Liver (tissue), 9 donors: ENCODE results near the gene NDUFB7. TPM values are rescaled to one million over a fixed set of nuclear protein-coding genes. Genes with fewer than 3 reads are reported as not detected.

Experiments used
- DNase-seq: peaks from one replicate; pipeline ENCODE4 v3.0.0-alpha.2; 2017; ENCODE audit warnings: low spot score
- H3K27ac ChIP-seq, 2 donors: one replicate each; pipeline ENCODE4 v1.7.0; 2013; ENCODE audit warnings: inconsistent platforms in 2 of 2, low read length in 2 of 2, control low read depth in 1 of 2, low read depth in 1 of 2, mild to moderate bottlenecking in 1 of 2
- H3K27me3 ChIP-seq, 4 donors: one replicate each; pipeline versions ENCODE4 v1.6.1 to v1.7.0; 2013; ENCODE audit warnings: low read length in 3 of 4, inconsistent platforms in 1 of 4, mild to moderate bottlenecking in 1 of 4, moderate library complexity in 1 of 4; ENCODE audit not compliant: control insufficient read depth in 4 of 4, insufficient read depth in 4 of 4
- H3K36me3 ChIP-seq, 4 donors: one replicate each; pipeline versions ENCODE4 v1.6.1 to v1.7.0; 2013; ENCODE audit warnings: low read length in 3 of 4, mild to moderate bottlenecking in 3 of 4, low read depth in 1 of 4, moderate library complexity in 1 of 4; ENCODE audit not compliant: control insufficient read depth in 4 of 4, insufficient read depth in 3 of 4
- H3K4me1 ChIP-seq, 4 donors: one replicate each; pipeline versions ENCODE4 v1.6.1 to v1.7.0; 2013; ENCODE audit warnings: low read length in 3 of 4, mild to moderate bottlenecking in 3 of 4, moderate library complexity in 1 of 4; ENCODE audit not compliant: control insufficient read depth in 4 of 4, insufficient read depth in 4 of 4
- H3K4me3 ChIP-seq, 3 donors: one replicate each; pipeline versions ENCODE4 v1.6.1 to v1.7.0; 2013; ENCODE audit warnings: low read length in 3 of 3, control low read depth in 1 of 3, low read depth in 1 of 3, mild to moderate bottlenecking in 1 of 3
- H3K9ac ChIP-seq, 2 donors: one replicate each; pipeline ENCODE4 v1.7.0; 2013; ENCODE audit warnings: low read length in 2 of 2, mild to moderate bottlenecking in 2 of 2, moderate library complexity in 2 of 2, control low read depth in 1 of 2, low read depth in 1 of 2
- H3K9me3 ChIP-seq, 4 donors: one replicate each; pipeline versions ENCODE4 v1.6.1 to v1.7.0; 2013; ENCODE audit warnings: low read length in 3 of 4; ENCODE audit not compliant: control insufficient read depth in 4 of 4
- EGR1 ChIP-seq, 2 donors: IDR thresholded peaks; 2 replicates each; pipeline ENCODE4 v1.6.1; 2016 to 2018; ENCODE audit warnings: antibody characterized with exemption in 2 of 2, low read depth in 2 of 2
- FOXA1 ChIP-seq: IDR thresholded peaks from 2 replicates; pipeline ENCODE4 v1.6.1; 2016; ENCODE audit warnings: antibody characterized with exemption
- FOXA2 ChIP-seq: IDR thresholded peaks from 2 replicates; pipeline ENCODE4 v1.6.1; 2016; ENCODE audit warnings: antibody characterized with exemption
- GABPA ChIP-seq, 2 donors: IDR thresholded peaks in 1 of 2; conservative IDR thresholded peaks in 1 of 2; 2 replicates each; pipeline ENCODE4 v1.6.1; 2016; ENCODE audit warnings: antibody characterized with exemption in 2 of 2, mild to moderate bottlenecking in 1 of 2, moderate library complexity in 1 of 2
- HNF4A ChIP-seq, 2 donors: conservative IDR thresholded peaks; 2 replicates each; pipeline ENCODE4 v1.6.1; 2016; ENCODE audit warnings: antibody characterized with exemption in 2 of 2, mild to moderate bottlenecking in 2 of 2
- HNF4G ChIP-seq: IDR thresholded peaks from 2 replicates; pipeline ENCODE4 v1.6.1; 2016; ENCODE audit warnings: antibody characterized with exemption
- JUND ChIP-seq, 2 donors: IDR thresholded peaks; 2 replicates each; pipeline ENCODE4 v1.6.1; 2016; ENCODE audit warnings: antibody characterized with exemption in 2 of 2
- NR2F2 ChIP-seq: IDR thresholded peaks from 2 replicates; pipeline ENCODE4 v1.6.1; 2016; ENCODE audit warnings: antibody characterized with exemption
- RAD21 ChIP-seq, 2 donors: IDR thresholded peaks; 2 replicates each; pipeline ENCODE4 v1.6.1; 2016; ENCODE audit warnings: antibody characterized with exemption in 2 of 2, mild to moderate bottlenecking in 2 of 2
- RXRA ChIP-seq, 2 donors: IDR thresholded peaks; 2 replicates each; pipeline ENCODE4 v1.6.1; 2017 to 2018; ENCODE audit warnings: antibody characterized with exemption in 2 of 2, mild to moderate bottlenecking in 1 of 2
- SP1 ChIP-seq: IDR thresholded peaks from 2 replicates; pipeline ENCODE4 v1.6.1; 2018; ENCODE audit warnings: antibody characterized with exemption, mild to moderate bottlenecking
- TAF1 ChIP-seq: conservative IDR thresholded peaks from 2 replicates; pipeline ENCODE4 v1.6.1; 2016; ENCODE audit warnings: antibody characterized with exemption, mild to moderate bottlenecking
- YY1 ChIP-seq: IDR thresholded peaks from 2 replicates; pipeline ENCODE4 v1.6.1; 2016; ENCODE audit warnings: antibody characterized with exemption, mild to moderate bottlenecking
- WGBS: extraction: QIAGEN DNeasy Blood & Tissue Kit; methylation state at CpG from one replicate; pipeline ENCODE4 v1.1.7; 2013; 5-methylcytosine and 5-hydroxymethylcytosine counted together
- polyA plus RNA-seq, 2 donors: library from polyadenylated mRNA; stranded (reverse) in 1 of 2; unstranded in 1 of 2; fragments of 200-250 nt in 1 of 2; fragments of >200 nt in 1 of 2; fragmentation: Nextera tagmentation in 1 of 2; extraction: Ambion mirVana in 1 of 2; gene quantifications; one replicate each; pipeline versions ENCODE4 v1.2.1 to v1.2.3, GENCODE V29; 2013 to 2015
- total RNA-seq, 2 donors: library from RNA; depleted of rRNA; stranded (reverse); fragments of >200 nt; gene quantifications; one replicate each; pipeline ENCODE4 v1.2.3, GENCODE V29; 2014
- TF ChIP-seq, protein P1 (sequence below): IDR thresholded peaks from 2 replicates; pipeline ENCODE4 v1.6.1; 2016; ENCODE audit warnings: antibody characterized with exemption
- TF ChIP-seq, protein P2 (sequence below): IDR thresholded peaks from 2 replicates; pipeline ENCODE4 v1.6.1; 2016; ENCODE audit warnings: antibody characterized with exemption, mild to moderate bottlenecking
- TF ChIP-seq, protein P3 (sequence below): IDR thresholded peaks from 2 replicates; pipeline ENCODE4 v1.6.1; 2016; ENCODE audit warnings: antibody characterized with exemption
- TF ChIP-seq, protein P4 (sequence below): fragments of 150-350 bp; IDR thresholded peaks from 2 replicates; pipeline ENCODE4 v1.5.1; 2017; ENCODE audit warnings: improper control_type of control experiment, low read depth, low read length; ENCODE audit not compliant: missing input control
- TF ChIP-seq, protein P5 (sequence below): IDR thresholded peaks from 2 replicates; pipeline ENCODE4 v1.6.1; 2016; ENCODE audit warnings: antibody characterized with exemption
- donor health status: healthy.
- donor health status: healthy.
- donor health status: healthy.
- donor health status: healthy.
- donor health status: healthy.

Gene NDUFB7
- total and polyA plus RNA-seq, 4 donors = 110 to 293 (median 252) TPM

DNA sequence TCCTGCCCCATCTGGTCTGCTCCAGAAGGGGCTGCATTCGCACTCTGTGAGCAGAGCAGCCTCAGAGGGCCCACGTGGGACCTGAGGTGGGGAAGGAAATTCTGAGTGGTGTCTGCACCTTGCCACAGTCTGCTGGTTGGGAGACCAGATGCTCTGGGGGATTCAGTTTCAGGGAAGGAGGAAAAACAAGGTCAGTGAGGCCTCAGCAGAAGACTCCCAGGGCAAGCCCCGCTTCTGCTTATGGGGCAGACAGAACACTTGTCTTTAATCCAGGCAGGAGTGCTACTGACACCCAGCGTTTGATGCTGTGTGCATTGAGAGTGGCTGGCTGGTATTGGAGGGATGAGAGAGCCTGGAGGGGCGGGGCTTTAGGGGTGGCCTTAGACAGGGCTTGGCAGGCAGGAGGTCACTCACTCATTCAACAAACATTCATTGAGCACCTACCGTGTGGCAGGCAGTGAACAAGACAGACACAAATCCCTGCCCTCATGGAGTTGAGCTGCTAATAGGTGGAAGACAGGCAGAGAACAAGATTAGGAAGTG is 6.1 kb upstream of the NDUFB7 start:
- no peaks in the 10 kb centered on the region for H3K4me1 ChIP-seq
- H3K4me3 ChIP-seq = no peak overlapping the region
- no peak for DNase-seq
- H3K9me3 ChIP-seq = no peaks in the 10 kb centered on the region
- no peaks in the 10 kb centered on the region for H3K27me3 ChIP-seq
- WGBS = 58% methylated on average over 6 of the region's 6 CpGs
- H3K27ac ChIP-seq = no peak overlapping the region
- H3K36me3 ChIP-seq = no peaks in the 10 kb centered on the region
- H3K9ac ChIP-seq = no peak overlapping the region
- TF ChIP-seq FOXA1 = no peak
- no peak for TF ChIP-seq JUND (IDR thresholded peaks at IDR 0.05)
- TF ChIP-seq HNF4A (conservative IDR thresholded peaks at IDR 0.05) = no peak
- TF ChIP-seq, protein P1, sequence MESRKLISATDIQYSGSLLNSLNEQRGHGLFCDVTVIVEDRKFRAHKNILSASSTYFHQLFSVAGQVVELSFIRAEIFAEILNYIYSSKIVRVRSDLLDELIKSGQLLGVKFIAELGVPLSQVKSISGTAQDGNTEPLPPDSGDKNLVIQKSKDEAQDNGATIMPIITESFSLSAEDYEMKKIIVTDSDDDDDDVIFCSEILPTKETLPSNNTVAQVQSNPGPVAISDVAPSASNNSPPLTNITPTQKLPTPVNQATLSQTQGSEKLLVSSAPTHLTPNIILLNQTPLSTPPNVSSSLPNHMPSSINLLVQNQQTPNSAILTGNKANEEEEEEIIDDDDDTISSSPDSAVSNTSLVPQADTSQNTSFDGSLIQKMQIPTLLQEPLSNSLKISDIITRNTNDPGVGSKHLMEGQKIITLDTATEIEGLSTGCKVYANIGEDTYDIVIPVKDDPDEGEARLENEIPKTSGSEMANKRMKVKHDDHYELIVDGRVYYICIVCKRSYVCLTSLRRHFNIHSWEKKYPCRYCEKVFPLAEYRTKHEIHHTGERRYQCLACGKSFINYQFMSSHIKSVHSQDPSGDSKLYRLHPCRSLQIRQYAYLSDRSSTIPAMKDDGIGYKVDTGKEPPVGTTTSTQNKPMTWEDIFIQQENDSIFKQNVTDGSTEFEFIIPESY = no peak
- TF ChIP-seq RAD21 (IDR thresholded peaks at IDR 0.05) = no peak
- TF ChIP-seq, protein P2, sequence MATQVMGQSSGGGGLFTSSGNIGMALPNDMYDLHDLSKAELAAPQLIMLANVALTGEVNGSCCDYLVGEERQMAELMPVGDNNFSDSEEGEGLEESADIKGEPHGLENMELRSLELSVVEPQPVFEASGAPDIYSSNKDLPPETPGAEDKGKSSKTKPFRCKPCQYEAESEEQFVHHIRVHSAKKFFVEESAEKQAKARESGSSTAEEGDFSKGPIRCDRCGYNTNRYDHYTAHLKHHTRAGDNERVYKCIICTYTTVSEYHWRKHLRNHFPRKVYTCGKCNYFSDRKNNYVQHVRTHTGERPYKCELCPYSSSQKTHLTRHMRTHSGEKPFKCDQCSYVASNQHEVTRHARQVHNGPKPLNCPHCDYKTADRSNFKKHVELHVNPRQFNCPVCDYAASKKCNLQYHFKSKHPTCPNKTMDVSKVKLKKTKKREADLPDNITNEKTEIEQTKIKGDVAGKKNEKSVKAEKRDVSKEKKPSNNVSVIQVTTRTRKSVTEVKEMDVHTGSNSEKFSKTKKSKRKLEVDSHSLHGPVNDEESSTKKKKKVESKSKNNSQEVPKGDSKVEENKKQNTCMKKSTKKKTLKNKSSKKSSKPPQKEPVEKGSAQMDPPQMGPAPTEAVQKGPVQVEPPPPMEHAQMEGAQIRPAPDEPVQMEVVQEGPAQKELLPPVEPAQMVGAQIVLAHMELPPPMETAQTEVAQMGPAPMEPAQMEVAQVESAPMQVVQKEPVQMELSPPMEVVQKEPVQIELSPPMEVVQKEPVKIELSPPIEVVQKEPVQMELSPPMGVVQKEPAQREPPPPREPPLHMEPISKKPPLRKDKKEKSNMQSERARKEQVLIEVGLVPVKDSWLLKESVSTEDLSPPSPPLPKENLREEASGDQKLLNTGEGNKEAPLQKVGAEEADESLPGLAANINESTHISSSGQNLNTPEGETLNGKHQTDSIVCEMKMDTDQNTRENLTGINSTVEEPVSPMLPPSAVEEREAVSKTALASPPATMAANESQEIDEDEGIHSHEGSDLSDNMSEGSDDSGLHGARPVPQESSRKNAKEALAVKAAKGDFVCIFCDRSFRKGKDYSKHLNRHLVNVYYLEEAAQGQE = no peak
- no peak for TF ChIP-seq RXRA (IDR thresholded peaks at IDR 0.05)
- TF ChIP-seq NR2F2 = no peak
- TF ChIP-seq HNF4G = no peak
- TF ChIP-seq, protein P3, sequence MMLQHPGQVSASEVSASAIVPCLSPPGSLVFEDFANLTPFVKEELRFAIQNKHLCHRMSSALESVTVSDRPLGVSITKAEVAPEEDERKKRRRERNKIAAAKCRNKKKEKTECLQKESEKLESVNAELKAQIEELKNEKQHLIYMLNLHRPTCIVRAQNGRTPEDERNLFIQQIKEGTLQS = no peak
- TF ChIP-seq GABPA (IDR thresholded peaks at IDR 0.05 in 1 of 2, conservative IDR thresholded peaks at IDR 0.05 in 1 of 2) = no peak
- TF ChIP-seq, protein P4, sequence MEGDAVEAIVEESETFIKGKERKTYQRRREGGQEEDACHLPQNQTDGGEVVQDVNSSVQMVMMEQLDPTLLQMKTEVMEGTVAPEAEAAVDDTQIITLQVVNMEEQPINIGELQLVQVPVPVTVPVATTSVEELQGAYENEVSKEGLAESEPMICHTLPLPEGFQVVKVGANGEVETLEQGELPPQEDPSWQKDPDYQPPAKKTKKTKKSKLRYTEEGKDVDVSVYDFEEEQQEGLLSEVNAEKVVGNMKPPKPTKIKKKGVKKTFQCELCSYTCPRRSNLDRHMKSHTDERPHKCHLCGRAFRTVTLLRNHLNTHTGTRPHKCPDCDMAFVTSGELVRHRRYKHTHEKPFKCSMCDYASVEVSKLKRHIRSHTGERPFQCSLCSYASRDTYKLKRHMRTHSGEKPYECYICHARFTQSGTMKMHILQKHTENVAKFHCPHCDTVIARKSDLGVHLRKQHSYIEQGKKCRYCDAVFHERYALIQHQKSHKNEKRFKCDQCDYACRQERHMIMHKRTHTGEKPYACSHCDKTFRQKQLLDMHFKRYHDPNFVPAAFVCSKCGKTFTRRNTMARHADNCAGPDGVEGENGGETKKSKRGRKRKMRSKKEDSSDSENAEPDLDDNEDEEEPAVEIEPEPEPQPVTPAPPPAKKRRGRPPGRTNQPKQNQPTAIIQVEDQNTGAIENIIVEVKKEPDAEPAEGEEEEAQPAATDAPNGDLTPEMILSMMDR = no peak
- TF ChIP-seq TAF1 = no peak
- TF ChIP-seq EGR1 (IDR thresholded peaks at IDR 0.05; ENCODE audit: low read depth in 2 of 2) = no peak
- no peak for TF ChIP-seq SP1
- TF ChIP-seq, protein P5, sequence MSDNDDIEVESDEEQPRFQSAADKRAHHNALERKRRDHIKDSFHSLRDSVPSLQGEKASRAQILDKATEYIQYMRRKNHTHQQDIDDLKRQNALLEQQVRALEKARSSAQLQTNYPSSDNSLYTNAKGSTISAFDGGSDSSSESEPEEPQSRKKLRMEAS = no peak
- no peak for TF ChIP-seq FOXA2
- no peak for TF ChIP-seq YY1
